SK-N-SH (cell line): ENCODE results near the gene TSEN2.

Source experiments
- CTCF ChIP-seq: fragments of 200-600 bp; sonication (generic); IDR thresholded peaks from 2 replicates; pipeline ENCODE4 v1.6.1; 2017; ENCODE audit warnings: antibody characterized with exemption, mild to moderate bottlenecking, moderate library complexity
- EP300 ChIP-seq, 2 experiments: IDR thresholded peaks; 2 replicates each; pipeline versions ENCODE4 v1.4.0 to v1.6.1; 2012; ENCODE audit warnings: borderline replicate concordance in 1 of 2, low read depth in 1 of 2, low read length in 1 of 2
- FOXM1 ChIP-seq: IDR thresholded peaks from 2 replicates; pipeline ENCODE4 v1.4.0; 2012; ENCODE audit warnings: low read depth, mild to moderate bottlenecking
- GATA2 ChIP-seq: sonication (generic); formaldehyde crosslinking; IDR thresholded peaks from 2 replicates; pipeline ENCODE4 v1.5.0; 2020; ENCODE audit warnings: mild to moderate bottlenecking, missing genetic modification reagents
- MAX ChIP-seq: IDR thresholded peaks from 2 replicates; pipeline ENCODE4 v1.4.0; 2012; ENCODE audit warnings: low read depth
- MXI1 ChIP-seq: IDR thresholded peaks from 2 replicates; pipeline ENCODE4 v1.6.1; 2012; ENCODE audit warnings: mild to moderate bottlenecking, low read depth, low read length, improper control_type of control experiment
- POLR2AphosphoS5 ChIP-seq: IDR thresholded peaks from 2 replicates; pipeline ENCODE4 v1.6.1; 2012; ENCODE audit warnings: low read depth, low read length
- SMC3 ChIP-seq: IDR thresholded peaks from 2 replicates; pipeline ENCODE4 v1.6.1; 2012; ENCODE audit warnings: low read depth, low read length, improper control_type of control experiment
- ZBTB33 ChIP-seq: IDR thresholded peaks from 2 replicates; pipeline ENCODE4 v1.4.0; 2012; ENCODE audit warnings: low read depth, borderline replicate concordance

DNA sequence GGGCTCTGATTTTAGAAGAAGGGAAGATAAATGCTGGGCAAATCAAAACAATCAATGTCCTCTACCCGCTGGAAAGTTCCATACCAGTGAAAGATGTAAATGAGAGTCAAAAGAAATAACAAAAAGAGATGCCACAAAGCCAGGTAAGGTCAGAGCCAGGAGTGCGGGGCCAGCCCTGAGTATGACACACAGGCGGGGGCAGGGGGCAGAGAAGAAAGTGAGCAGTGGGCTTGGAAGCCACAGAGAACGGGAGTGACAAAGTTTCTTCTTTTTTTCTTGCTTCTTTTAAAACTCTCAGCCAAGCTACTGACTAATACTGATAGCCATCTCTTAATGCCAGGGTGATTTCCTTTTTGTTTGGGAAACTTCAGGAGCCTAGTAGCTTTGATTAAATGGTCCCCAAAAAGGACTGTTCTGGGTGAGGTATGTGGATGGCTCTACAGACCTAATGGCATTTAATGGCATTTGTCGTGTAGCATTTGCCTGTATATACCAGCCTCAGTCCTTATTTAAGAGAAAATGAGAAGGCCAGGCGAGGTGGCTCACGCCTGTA, 23.1 kb upstream of the TSEN2 start:
- no peak for TF ChIP-seq EP300 (IDR thresholded peaks at IDR 0.05; ENCODE audit: borderline replicate concordance in 1 of 2, low read depth in 1 of 2, low read length in 1 of 2)
- no peak for TF ChIP-seq CTCF
- TF ChIP-seq ZBTB33 = no peak
- no peak for TF ChIP-seq FOXM1
- TF ChIP-seq POLR2AphosphoS5 = no peak
- TF ChIP-seq GATA2 (CRISPR knock-in tag) = no peak
- TF ChIP-seq MAX = no peak
- no peak for TF ChIP-seq SMC3
- no peak for TF ChIP-seq MXI1
